ENCODE results near the gene HLA-DRB5.

HLA-DRB5 gene

GRCh38 chr6:32492351-32492750 is 37.7 kb downstream of the HLA-DRB5 start:
- no peak for DNase-seq (ENCODE audit: low read depth in 1 of 2, low spot score in 1 of 2)
- Histone ChIP-seq H3K4me3 (replicated peaks; ENCODE audit: insufficient read depth, low read length) (no peak overlapping the region), H3K27ac (replicated peaks) (no peak overlapping the region), H3K27me3 (ENCODE audit: insufficient read depth, poor library complexity, severe bottlenecking) (no peaks in the 10 kb centered on the region)
- no peak for TF ChIP-seq CTCF (IDR thresholded peaks at IDR 0.05; ENCODE audit: insufficient read depth, low read length)
- no peak for TF ChIP-seq SPI1 (IDR thresholded peaks at IDR 0.05; ENCODE audit: borderline replicate concordance, low read depth)
- TF ChIP-seq REST (IDR thresholded peaks at IDR 0.05; ENCODE audit: insufficient replicate concordance, low read depth) = no peak
- TF ChIP-seq GABPA (IDR thresholded peaks at IDR 0.05; ENCODE audit: low read depth) = no peak
- TF ChIP-seq POLR2AphosphoS5 (IDR thresholded peaks at IDR 0.05; ENCODE audit: low read depth) = no peak

GRCh38 chr6:32491700-32492099 is 38.4 kb downstream of the HLA-DRB5 start:
- TF ChIP-seq REST (IDR thresholded peaks at IDR 0.05; ENCODE audit: insufficient replicate concordance, low read depth) (no peak), POLR2AphosphoS5 (IDR thresholded peaks at IDR 0.05; ENCODE audit: low read depth) (no peak), GABPA (IDR thresholded peaks at IDR 0.05; ENCODE audit: low read depth) (no peak), SPI1 (IDR thresholded peaks at IDR 0.05; ENCODE audit: borderline replicate concordance, low read depth) (no peak), CTCF (IDR thresholded peaks at IDR 0.05; ENCODE audit: insufficient read depth, low read length) (no peak)
- Histone ChIP-seq H3K27ac (replicated peaks) (no peak overlapping the region), H3K27me3 (ENCODE audit: insufficient read depth, poor library complexity, severe bottlenecking) (no peaks in the 10 kb centered on the region), H3K4me3 (replicated peaks; ENCODE audit: insufficient read depth, low read length) (no peak overlapping the region)
- no peak for DNase-seq (ENCODE audit: low read depth in 1 of 2, low spot score in 1 of 2)

- DNase-seq (ENCODE audit: low read depth in 1 of 2, low spot score in 1 of 2) = no peak
- Histone ChIP-seq H3K4me3 (replicated peaks; ENCODE audit: insufficient read depth, low read length) (no peak overlapping the region), H3K27me3 (ENCODE audit: insufficient read depth, poor library complexity, severe bottlenecking) (no peaks in the 10 kb centered on the region), H3K27ac (replicated peaks) (no peak overlapping the region)
- no peak for TF ChIP-seq POLR2AphosphoS5 (IDR thresholded peaks at IDR 0.05; ENCODE audit: low read depth)
- TF ChIP-seq CTCF (IDR thresholded peaks at IDR 0.05; ENCODE audit: insufficient read depth, low read length) = no peak
- TF ChIP-seq SPI1 (IDR thresholded peaks at IDR 0.05; ENCODE audit: borderline replicate concordance, low read depth) = no peak
- TF ChIP-seq REST (IDR thresholded peaks at IDR 0.05; ENCODE audit: insufficient replicate concordance, low read depth) = no peak
- TF ChIP-seq GABPA (IDR thresholded peaks at IDR 0.05; ENCODE audit: low read depth) = no peak
These were observed 42.0 kb downstream of the HLA-DRB5 start for GRCh38 chr6:32488083-32488482.
